ENCODE results near the gene ADGRF3.
"Not testable (repeated sequence)": the region's sequence is repeated elsewhere in the genome, so short reads cannot be mapped to it uniquely, and the experiment has no call there.

ADGRF3 gene

DNA sequence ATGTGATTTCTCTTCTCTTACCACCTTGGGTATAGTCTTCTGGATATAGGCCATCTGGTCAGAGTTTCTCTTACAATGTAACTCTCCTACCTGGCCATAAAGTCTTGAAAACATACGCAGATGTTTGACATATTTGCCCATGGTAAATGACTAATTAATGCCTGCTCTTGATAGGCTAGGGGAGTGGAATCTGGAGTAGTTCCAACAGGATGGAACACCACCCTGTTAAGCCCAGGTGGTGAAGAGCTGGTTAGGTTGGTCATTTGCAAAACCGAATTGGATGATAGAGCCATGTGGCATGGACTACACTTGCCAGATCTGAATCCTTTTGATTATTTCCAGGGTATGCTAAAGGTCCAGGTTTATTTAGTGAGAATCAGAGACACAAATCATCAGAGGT lies 65.4 kb downstream of the ADGRF3 start:
- in situ Hi-C loops (cut with MboI; ENCODE audit: low sequenced_read_pairs): no loop called here

DNA sequence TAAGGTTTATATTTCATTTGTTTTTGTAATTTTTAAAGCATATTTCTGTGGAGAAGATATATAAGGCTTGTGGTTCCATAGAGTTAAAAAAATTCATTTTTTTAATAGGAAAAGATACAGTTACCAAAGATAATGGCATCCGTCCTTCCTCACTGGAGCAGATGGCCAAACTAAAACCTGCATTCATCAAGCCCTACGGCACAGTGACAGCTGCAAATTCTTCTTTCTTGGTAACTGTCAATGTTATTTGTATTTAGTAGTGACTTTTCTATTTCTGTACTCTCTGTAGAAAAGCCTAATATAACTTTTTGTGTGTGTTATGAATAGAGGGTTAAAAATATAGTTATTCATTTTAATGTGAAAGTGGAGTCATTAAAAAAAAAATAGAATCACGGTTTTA lies 66.7 kb downstream of the ADGRF3 start:
- in situ Hi-C loops (cut with MboI; ENCODE audit: low sequenced_read_pairs): no loop called here

DNA sequence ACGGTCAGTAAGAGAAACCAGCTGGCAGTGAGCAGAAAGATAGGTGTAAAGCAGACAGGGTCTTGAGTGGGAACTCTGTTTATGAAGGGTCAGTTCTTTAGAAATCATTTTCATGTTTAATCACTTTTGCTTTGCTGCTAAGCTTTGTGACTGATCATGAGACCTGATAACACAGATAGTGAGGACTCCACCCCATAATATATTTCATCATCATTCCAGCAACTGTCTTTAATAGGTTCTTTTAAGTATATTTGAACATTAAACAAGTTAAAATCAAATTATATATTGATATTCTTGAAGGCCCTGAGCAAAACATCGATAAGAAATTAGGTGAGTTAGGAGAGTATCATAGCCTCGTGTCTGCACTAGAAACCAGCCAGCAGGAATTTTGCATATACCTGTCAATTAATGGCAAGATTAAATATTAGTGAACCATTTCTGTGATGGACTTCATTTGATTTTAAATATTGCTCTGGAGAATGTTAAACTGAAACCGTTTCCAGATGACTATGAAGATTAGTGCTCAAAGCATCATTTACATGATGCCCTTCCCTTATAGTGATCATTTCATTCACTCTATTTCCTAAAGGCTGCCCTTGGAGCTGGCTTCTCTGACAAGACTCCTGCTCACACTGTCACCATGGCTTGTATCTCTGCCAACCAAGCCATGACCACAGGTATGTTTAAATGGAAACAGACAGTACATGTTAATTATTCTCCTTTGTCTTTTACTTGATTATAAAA lies 69.9 kb downstream of the ADGRF3 start:
- in situ Hi-C loops (cut with MboI; ENCODE audit: low sequenced_read_pairs): no loop called here

DNA sequence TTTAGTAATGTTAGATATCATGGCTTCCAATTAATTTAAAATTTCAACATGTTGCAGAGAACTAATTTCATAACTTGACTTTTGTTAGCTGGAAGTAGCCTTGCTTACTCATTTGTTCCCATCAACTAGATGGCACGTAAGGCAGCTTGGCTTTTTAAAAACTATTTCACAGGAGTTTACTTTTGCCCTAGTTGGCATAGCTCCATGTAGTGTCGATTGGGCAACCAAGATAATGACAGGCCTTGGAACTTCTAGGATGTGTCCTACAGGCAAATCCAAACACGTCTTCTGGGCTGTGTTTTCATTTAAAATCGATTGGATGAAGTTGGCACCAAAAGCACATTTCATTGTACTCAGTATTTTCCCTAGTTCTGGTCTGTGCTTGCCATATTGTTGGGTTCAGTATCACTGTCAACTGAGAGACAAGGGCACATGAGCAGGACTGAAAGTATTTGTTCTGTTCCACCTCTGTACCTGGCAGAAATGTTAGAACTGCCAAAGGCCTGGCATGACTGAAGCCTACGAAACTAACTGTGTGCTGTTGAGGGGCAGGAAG lies 72.5 kb downstream of the ADGRF3 start:
- in situ Hi-C loops (cut with MboI; ENCODE audit: low sequenced_read_pairs): no loop called here

DNA sequence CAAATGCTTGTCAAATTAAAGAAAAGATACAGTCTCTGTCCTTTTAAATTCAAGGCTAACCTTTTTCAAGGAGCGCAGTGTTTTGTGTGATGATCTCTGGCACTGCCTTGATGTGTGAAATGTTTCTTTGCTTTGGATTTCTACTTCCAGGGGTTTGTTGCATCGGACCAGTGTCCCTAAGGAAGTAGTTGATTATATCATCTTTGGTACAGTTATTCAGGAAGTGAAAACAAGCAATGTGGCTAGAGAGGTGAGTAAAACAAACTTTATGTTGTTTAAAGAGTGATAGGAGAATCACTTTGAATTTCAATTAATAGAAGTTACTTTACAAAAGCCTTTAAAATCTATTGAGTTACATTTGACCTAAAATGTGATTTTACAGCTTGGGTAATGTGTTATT lies 73.1 kb downstream of the ADGRF3 start:
- in situ Hi-C loops (cut with MboI; ENCODE audit: low sequenced_read_pairs): no loop called here

DNA sequence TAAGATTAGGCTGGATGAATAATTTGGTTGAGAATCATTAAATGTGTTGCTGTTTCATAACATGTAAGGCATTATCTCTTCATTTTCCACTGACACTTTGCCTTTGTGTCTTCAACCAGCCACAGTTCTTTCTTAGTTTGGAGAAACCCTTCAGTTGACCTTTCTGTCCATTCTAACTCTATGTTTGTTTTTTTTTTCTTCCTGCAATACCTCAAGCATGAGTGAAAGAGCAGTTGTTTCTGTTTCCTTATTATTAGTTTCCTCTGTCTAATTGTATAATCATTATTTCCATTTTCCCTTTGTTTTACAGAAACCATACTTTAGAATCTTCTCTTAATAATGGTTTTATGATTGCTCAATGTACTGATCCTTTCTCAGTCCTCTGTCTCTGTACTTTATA lies 76.2 kb downstream of the ADGRF3 start:
- in situ Hi-C loops (cut with MboI; ENCODE audit: low sequenced_read_pairs): no loop called here

GRCh38 chr2:26269571-26270158 lies 76.9 kb downstream of the ADGRF3 start:
- in situ Hi-C loops (cut with MboI; ENCODE audit: low sequenced_read_pairs): no loop called here

DNA sequence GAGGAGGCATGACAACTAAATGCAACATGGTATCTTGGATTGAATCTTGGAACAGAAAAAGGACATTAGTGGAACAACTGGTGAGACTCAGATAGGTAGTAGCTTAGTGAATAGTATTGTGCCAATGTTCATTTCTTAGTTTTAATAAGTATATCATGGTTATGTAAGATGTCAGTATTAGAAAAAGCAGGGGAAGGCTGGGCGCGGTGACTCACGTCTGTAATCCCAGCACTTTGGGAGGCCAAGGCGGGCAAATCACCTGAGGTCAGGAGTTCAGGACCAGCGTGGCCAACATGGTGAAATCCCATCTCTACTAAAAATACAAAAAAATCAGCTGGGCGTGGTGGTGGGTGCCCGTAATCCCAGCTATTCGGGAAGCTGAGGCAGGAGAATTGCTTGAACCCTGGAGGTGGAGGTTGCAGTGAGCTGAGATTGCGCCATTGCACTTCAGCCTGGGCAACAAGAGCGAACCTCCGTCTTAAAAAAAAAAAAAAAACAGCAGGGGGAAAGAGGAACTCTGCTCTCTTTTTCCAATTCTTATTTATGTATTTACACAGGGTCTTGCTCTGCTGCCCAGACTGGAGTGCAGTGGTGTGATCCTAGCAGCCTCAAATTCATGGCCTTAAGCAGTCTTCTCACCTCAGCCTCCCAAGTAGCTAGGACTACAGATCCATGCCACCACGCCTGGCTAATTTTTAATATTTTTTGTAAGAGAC lies 77.8 kb downstream of the ADGRF3 start:
- in situ Hi-C loops (cut with MboI; ENCODE audit: low sequenced_read_pairs): not testable (repeated sequence)

DNA sequence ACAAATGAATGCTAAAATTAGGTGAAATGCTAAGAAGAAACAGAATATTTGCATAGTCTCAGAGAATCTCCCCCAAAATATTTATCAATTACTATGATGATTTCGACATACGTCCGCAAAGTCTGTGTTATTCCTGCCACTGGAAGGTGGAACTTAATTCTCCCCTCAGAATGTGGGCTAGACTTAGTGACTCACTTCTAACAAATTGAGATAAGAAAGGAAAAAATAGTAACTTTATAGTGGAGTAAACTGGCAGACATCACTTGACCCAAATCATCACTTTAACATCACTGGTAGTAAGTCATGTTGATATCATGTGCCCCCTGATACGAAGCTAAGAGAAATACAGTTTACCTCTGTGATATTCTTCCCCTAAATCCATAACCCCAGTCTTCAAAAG lies 78.4 kb downstream of the ADGRF3 start:
- in situ Hi-C loops (cut with MboI; ENCODE audit: low sequenced_read_pairs): no loop called here

- in situ Hi-C loops (cut with MboI; ENCODE audit: low sequenced_read_pairs): not testable (repeated sequence)
Measured at GRCh38 chr2:26258836-26259235, 87.8 kb downstream of the ADGRF3 start.
